Activated CD8-positive, alpha-beta T cell treated with anti-CD3 and anti-CD28 coated beads for 36 hours (primary cell): Measurements from ENCODE around the gene LBX1. TPM values are rescaled to one million over a fixed set of nuclear protein-coding genes. Genes with fewer than 3 reads are reported as not detected.

Experiments
- ATAC-seq: fragments of 200-7000 bp; cut with Tn5 transposase; one replicate; pipeline ENCODE4 v1.10.0; 2021; ENCODE audit warnings: mild to moderate bottlenecking, moderate library complexity
- CTCF ChIA-PET: fragments of 350-600 bp; sonication (Branson Sonifier 250); formaldehyde crosslinking; loops from one replicate; lab custom pipeline; 2021; ENCODE audit warnings: antibody characterized with exemption; lab: Charles Lee
- POLR2A ChIA-PET: fragments of 350-600 bp; sonication (Branson Sonifier 250); formaldehyde crosslinking; loops from one replicate; lab custom pipeline; 2021; ENCODE audit warnings: antibody characterized with exemption; lab: Charles Lee
- DNase-seq: peaks from one replicate; pipeline ENCODE4 v3.0.0-alpha.2; 2020
- H3K27ac Mint-ChIP-seq: one replicate; pipeline ENCODE4 v1.8.0; 2021; ENCODE audit warnings: mild to moderate bottlenecking, mixed read lengths
- H3K27me3 Mint-ChIP-seq: one replicate; pipeline ENCODE4 v1.8.0; 2021; ENCODE audit warnings: mixed read lengths
- H3K36me3 Mint-ChIP-seq: one replicate; pipeline ENCODE4 v1.8.0; 2021; ENCODE audit warnings: low read depth, mixed read lengths
- H3K4me1 Mint-ChIP-seq: one replicate; pipeline ENCODE4 v1.8.0; 2021; ENCODE audit warnings: low read depth, mixed read lengths
- H3K4me3 Mint-ChIP-seq: one replicate; pipeline ENCODE4 v1.8.0; 2021; ENCODE audit warnings: mild to moderate bottlenecking, moderate library complexity, mixed read lengths
- H3K9me3 Mint-ChIP-seq: one replicate; pipeline ENCODE4 v1.8.0; 2021; ENCODE audit warnings: mixed read lengths
- CTCF ChIP-seq: fragments of 200-600 bp; IDR thresholded peaks from one replicate; pipeline ENCODE4 v1.8.0; 2022; ENCODE audit warnings: antibody characterized with exemption, mild to moderate bottlenecking
- intact Hi-C: fragments of 100-400 bp; cut with micrococcal nuclease; formaldehyde crosslinking; loops from one replicate; pipeline ENCODE4 v1.10.0; 2022
- total RNA-seq, 2 experiments: library from RNA; stranded (reverse); gene quantifications; one replicate each; pipeline ENCODE4 v1.2.3, GENCODE V29; 2021

Gene LBX1
- total RNA-seq, 2 experiments from 2014 or later = not detected

DNA sequence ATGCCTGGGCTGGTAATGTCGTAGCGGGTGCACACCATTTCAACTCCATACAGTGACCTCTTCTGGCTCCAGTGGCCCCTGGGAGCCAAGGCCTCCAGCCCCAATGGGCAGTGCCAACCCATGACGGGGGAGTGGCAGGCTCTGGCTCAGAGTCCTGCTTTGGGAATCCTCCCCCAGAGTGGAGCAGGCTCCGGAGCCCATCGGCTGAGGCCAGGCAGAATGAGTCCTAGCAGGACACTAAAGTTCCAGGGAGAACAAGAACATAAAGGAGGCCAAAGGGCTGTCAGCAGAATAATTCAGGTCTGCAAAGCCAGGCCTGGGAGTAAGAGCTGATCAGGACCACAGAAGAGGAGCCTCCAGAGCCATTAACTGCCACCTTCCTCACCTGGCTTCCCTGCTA, 33.3 kb downstream of the LBX1 start:
- POLR2A ChIA-PET = no interaction called here
- DNase-seq (no peak), ATAC-seq (no peak)
- CTCF ChIA-PET = interaction anchor here (1.4 kb wide), 1 partner anchor 18 kb away, joined by 5 read pairs; no protein-coding TSS in a partner anchor
- Mint-ChIP-seq H3K4me3 (no peak overlapping the region), H3K4me1 (no peaks in the 10 kb centered on the region), H3K36me3 (no peaks in the 10 kb centered on the region), H3K9me3 (no peaks in the 10 kb centered on the region), H3K27me3 (peaks cover 6% of the 10 kb centered on the region), H3K27ac (no peak overlapping the region)
- intact Hi-C loops = no loop called here
- TF ChIP-seq CTCF = no peak

- no peak overlapping the region for H3K4me3 Mint-ChIP-seq
- DNase-seq = no peak
- peaks cover 4% of the 10 kb centered on the region for H3K27me3 Mint-ChIP-seq
- H3K36me3 Mint-ChIP-seq = no peaks in the 10 kb centered on the region
- ChIA-PET CTCF (interaction anchor here (0.6 kb wide), 1 partner anchor 48 kb away, joined by 3 read pairs; no protein-coding TSS in a partner anchor), POLR2A (no interaction called here)
- no peaks in the 10 kb centered on the region for H3K9me3 Mint-ChIP-seq
- no peak for TF ChIP-seq CTCF
- no peak overlapping the region for H3K27ac Mint-ChIP-seq
- ATAC-seq = no peak
- intact Hi-C loops = no loop called here
- no peaks in the 10 kb centered on the region for H3K4me1 Mint-ChIP-seq
Measured at GRCh38 chr10:101189461-101190401, 39.5 kb downstream of the LBX1 start.

- ChIA-PET POLR2A (no interaction called here), CTCF (interaction anchor here (0.6 kb wide), 1 partner anchor 47 kb away, joined by 3 read pairs; no protein-coding TSS in a partner anchor)
Measured at GRCh38 chr10:101188942-101189341, 40.3 kb downstream of the LBX1 start.

GRCh38 chr10:101183458-101184183, 45.6 kb downstream of the LBX1 start:
- TF ChIP-seq CTCF = no peak
- intact Hi-C loops = no loop called here
- POLR2A ChIA-PET = no interaction called here
- Mint-ChIP-seq H3K27ac (no peak overlapping the region), H3K36me3 (no peaks in the 10 kb centered on the region), H3K4me1 (no peaks in the 10 kb centered on the region), H3K4me3 (no peak overlapping the region), H3K27me3 (peaks cover 10% of the 10 kb centered on the region), H3K9me3 (no peaks in the 10 kb centered on the region)
- CTCF ChIA-PET = no interaction called here
- DNase-seq = no peak
- no peak for ATAC-seq

More at GRCh38 chr10:101188942-101189341, 40.3 kb downstream of the LBX1 start:
- Mint-ChIP-seq H3K4me1 (no peaks in the 10 kb centered on the region), H3K4me3 (no peak overlapping the region), H3K27ac (no peak overlapping the region), H3K27me3 (peaks cover 4% of the 10 kb centered on the region), H3K9me3 (no peaks in the 10 kb centered on the region), H3K36me3 (no peaks in the 10 kb centered on the region)
- intact Hi-C loops = no loop called here
- DNase-seq (no peak), ATAC-seq (no peak)
- TF ChIP-seq CTCF = no peak
